GM12873 (cell line): ENCODE results near the gene GSG1L.

ENCODE experiments used
- CTCF ChIP-seq: IDR thresholded peaks from 2 replicates; pipeline ENCODE4 v1.5.1; 2012; ENCODE audit warnings: low read depth, mild to moderate bottlenecking, moderate library complexity, low read length, control low read depth; ENCODE audit not compliant: insufficient read depth; ENCODE audit errors: missing control alignments

Gene GSG1L

DNA sequence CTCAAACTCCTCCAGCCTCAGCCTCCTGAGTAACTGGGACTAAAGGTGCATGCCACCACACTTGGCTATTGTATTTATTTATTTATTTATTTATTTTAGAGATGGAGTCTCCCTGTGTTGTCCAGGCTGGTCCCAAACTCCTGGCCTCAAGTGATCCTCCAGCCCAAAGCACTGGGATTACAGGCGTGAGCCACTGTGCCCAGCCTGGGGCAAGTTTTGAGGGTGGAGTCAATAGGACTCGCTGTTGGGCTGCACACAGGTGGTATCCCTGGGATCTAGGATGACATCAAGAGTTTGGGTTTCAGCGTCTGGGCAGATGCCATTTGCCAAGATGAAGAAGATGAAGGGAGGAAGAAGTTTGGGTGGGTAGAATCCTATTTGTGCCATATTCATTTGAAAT lies 213.9 kb downstream of the GSG1L start:
- no peak for TF ChIP-seq CTCF

DNA sequence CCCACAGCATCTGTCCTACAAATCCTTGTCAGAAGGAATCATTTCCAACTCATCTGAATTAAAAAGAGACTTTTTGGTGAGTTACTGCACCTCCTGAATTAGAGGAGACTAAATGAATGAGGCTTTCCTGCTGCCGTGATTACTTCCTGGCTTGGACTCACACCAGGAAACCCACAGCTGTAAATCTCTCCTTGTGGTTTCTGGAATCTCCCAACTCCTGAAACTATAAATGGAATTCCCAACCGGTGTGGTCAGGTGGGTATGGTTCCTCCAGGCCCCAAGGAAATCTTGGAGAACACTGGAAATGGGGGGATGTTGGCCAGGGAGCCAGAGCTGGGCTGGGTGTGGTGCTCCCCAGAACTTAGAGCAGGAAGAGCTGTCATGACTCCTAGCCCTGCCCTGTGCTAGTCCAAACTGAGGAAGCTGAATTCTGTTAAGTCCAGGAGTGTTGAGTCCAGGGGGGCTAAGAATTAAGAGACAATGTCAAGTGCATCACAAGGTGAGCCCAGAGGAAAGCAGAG lies 216.4 kb downstream of the GSG1L start:
- TF ChIP-seq CTCF, result no peak

- TF ChIP-seq CTCF, result no peak
Measured at GRCh38 chr16:27844826-27845225, 218.7 kb downstream of the GSG1L start.

- TF ChIP-seq CTCF, result no peak
Measured at GRCh38 chr16:27843800-27844199, 219.7 kb downstream of the GSG1L start.

DNA sequence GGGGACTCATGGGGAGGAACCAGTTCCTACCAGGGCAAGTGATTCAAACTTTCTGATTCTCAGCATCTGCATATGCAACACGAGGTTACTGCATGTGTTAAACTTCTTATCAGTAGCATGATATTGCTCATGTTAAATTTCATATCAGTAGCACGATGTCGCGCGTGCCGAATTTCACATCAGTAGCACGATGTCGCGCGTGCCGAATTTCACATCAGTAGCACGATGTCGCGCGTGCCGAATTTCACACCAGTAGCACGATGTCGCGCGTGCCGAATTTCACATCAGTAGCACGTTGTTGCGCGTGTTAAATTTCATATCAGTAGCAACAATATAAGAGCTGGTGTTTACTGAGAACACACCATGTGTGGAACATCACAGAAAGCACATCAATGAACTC lies 221.6 kb downstream of the GSG1L start:
- TF ChIP-seq CTCF, result no peak

DNA sequence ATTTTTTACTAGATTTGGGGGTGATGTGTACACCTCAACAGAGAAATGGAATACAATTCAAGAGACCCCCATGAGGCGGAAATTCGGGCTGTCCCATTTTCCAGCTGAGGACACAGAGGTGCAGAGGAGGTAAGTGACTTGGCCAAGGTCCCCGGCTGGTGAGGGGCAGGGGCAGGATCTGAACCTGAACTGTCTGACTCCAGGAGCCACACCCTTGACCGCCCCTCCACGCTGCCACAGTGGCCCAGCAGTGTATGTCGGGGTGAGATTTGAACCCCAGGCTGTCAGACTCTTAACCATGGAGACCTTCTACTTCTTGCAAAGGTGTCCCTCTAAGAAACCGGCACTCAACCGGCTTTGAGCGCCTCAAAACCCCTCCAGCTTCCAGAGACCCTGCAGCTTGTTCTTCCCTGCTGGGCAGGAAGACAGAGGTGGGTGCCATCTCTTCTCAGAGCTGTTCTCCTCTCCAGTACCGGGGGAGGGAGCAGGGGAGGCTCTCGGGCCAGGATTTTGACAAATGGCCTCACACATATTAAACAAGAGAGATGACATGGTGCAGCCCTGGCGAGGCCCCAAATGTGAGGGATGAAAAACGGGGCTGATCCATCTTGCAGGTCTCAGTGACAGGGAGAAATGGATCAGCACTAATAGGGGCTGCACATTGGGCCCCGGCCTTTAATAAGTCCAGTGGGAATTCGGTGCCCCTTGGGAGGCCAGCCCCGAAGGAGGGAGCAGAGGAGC lies 222.3 kb downstream of the GSG1L start:
- TF ChIP-seq CTCF, result no peak

DNA sequence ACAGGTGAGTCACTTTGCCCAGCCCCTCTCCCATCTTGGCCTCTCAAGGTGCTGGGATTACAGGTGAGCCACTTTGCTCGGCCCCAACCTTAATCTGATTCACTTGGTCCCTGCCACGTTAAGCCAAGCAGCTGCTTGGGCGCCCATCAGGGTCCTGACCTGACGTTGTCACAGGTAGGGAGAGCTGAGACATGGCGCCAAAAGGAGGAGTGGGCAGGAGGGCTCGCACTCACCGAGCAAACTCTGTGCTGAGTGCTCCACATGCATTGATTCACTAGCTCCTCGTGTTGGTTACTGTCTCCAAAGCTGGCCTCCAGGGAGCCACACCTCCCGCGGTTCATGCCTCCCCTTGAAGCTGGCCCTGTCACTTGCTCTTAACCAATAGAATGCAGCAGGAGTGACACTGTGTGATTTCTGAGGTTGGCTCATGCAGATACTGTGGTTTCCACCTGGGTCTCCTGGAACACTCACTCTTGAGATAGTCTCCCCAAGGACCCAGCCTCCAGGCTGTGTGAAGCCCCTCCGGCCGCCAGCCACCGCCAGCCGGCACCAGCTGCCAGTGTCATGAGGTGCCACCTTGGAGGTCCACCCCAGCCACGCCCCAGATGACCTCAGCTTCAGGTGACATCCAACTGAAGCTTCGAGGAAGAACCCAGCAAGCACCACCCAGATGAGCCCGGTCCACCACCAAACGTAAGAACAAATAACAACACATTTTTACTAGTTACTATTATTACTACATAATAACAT lies 223.0 kb downstream of the GSG1L start:
- TF ChIP-seq CTCF, result no peak
